ENCODE results near the gene FANCI.

The FANCI gene

DNA sequence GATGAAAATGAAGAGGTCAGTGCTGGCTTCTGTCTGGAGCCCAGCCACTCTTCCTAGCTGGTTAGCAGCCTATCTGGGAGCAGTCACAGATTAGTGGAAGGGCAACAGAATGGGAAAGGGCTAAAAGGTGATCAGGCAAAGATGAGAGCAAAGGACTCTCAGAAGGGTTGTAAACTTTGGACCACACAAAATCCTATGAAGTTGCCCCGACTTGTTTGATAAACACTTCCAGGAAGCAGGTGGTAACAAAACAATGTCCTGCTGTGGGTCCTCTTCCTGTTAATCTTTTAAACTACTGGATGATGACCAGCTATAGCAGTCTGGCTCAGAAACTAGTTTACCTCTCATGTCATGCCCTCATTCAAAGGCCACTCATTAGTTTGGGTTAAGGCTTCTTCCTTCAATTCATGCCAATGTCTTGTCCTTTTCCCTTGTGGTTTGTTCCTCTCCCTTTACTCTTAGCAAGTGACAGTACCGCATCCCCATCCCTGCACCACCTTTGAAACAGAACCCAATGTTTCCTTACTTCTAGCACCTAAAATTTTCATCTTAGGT lies 71.7 kb downstream of the FANCI start:
- no peak for TF ChIP-seq TCF12 (IDR thresholded peaks at IDR 0.05; ENCODE audit: low read depth)
- no peak for TF ChIP-seq FOXM1 (IDR thresholded peaks at IDR 0.05; ENCODE audit: borderline replicate concordance, low read depth)
- TF ChIP-seq TAF1 (IDR thresholded peaks at IDR 0.05; ENCODE audit: low read depth) = no peak
- TF ChIP-seq, protein P1, sequence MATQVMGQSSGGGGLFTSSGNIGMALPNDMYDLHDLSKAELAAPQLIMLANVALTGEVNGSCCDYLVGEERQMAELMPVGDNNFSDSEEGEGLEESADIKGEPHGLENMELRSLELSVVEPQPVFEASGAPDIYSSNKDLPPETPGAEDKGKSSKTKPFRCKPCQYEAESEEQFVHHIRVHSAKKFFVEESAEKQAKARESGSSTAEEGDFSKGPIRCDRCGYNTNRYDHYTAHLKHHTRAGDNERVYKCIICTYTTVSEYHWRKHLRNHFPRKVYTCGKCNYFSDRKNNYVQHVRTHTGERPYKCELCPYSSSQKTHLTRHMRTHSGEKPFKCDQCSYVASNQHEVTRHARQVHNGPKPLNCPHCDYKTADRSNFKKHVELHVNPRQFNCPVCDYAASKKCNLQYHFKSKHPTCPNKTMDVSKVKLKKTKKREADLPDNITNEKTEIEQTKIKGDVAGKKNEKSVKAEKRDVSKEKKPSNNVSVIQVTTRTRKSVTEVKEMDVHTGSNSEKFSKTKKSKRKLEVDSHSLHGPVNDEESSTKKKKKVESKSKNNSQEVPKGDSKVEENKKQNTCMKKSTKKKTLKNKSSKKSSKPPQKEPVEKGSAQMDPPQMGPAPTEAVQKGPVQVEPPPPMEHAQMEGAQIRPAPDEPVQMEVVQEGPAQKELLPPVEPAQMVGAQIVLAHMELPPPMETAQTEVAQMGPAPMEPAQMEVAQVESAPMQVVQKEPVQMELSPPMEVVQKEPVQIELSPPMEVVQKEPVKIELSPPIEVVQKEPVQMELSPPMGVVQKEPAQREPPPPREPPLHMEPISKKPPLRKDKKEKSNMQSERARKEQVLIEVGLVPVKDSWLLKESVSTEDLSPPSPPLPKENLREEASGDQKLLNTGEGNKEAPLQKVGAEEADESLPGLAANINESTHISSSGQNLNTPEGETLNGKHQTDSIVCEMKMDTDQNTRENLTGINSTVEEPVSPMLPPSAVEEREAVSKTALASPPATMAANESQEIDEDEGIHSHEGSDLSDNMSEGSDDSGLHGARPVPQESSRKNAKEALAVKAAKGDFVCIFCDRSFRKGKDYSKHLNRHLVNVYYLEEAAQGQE (IDR thresholded peaks at IDR 0.05; ENCODE audit: low read depth) = no peak
- no peak for TF ChIP-seq ZBTB7A (IDR thresholded peaks at IDR 0.05; ENCODE audit: low read depth)
- no peak for TF ChIP-seq YY1 (IDR thresholded peaks at IDR 0.05; ENCODE audit: low read depth)

- no peak for TF ChIP-seq TEAD4 (IDR thresholded peaks at IDR 0.05)
Observed at GRCh38 chr15:89316504-89316903, 72.7 kb downstream of the FANCI start.

GRCh38 chr15:89317186-89317720 lies 73.5 kb downstream of the FANCI start:
- TF ChIP-seq RAD21 (IDR thresholded peaks at IDR 0.05; ENCODE audit: low read depth) (no peak), YY1 (IDR thresholded peaks at IDR 0.05; ENCODE audit: low read depth) (no peak), EGR1 (IDR thresholded peaks at IDR 0.05) (no peak), TCF12 (IDR thresholded peaks at IDR 0.05; ENCODE audit: low read depth) (no peak), CEBPB (IDR thresholded peaks at IDR 0.05) (no peak), TAF1 (IDR thresholded peaks at IDR 0.05; ENCODE audit: low read depth) (no peak), EP300 (IDR thresholded peaks at IDR 0.05; ENCODE audit: borderline replicate concordance) (no peak), TEAD4 (IDR thresholded peaks at IDR 0.05) (no peak), ZBTB7A (IDR thresholded peaks at IDR 0.05; ENCODE audit: low read depth) (no peak), MAX (IDR thresholded peaks at IDR 0.05) (no peak), NFIC (IDR thresholded peaks at IDR 0.05) (no peak), CREB1 (IDR thresholded peaks at IDR 0.05; ENCODE audit: low read depth) (no peak), FOXM1 (IDR thresholded peaks at IDR 0.05; ENCODE audit: borderline replicate concordance, low read depth) (no peak)
- TF ChIP-seq, protein P2, sequence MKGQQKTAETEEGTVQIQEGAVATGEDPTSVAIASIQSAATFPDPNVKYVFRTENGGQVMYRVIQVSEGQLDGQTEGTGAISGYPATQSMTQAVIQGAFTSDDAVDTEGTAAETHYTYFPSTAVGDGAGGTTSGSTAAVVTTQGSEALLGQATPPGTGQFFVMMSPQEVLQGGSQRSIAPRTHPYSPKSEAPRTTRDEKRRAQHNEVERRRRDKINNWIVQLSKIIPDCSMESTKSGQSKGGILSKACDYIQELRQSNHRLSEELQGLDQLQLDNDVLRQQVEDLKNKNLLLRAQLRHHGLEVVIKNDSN (IDR thresholded peaks at IDR 0.05) = no peak
- TF ChIP-seq, protein P1 (IDR thresholded peaks at IDR 0.05; ENCODE audit: low read depth) = no peak

GRCh38 chr15:89319678-89320077 lies 75.9 kb downstream of the FANCI start:
- TF ChIP-seq EGR1 (IDR thresholded peaks at IDR 0.05) = no peak
- TF ChIP-seq CEBPB (IDR thresholded peaks at IDR 0.05) = no peak
- TF ChIP-seq TEAD4 (IDR thresholded peaks at IDR 0.05) = no peak
- no peak for TF ChIP-seq MAX (IDR thresholded peaks at IDR 0.05)
- no peak for TF ChIP-seq TAF1 (IDR thresholded peaks at IDR 0.05; ENCODE audit: low read depth)
- TF ChIP-seq, protein P1 (IDR thresholded peaks at IDR 0.05; ENCODE audit: low read depth) = no peak
- no peak for TF ChIP-seq ZBTB7A (IDR thresholded peaks at IDR 0.05; ENCODE audit: low read depth)
- no peak for TF ChIP-seq RAD21 (IDR thresholded peaks at IDR 0.05; ENCODE audit: low read depth)
- TF ChIP-seq YY1 (IDR thresholded peaks at IDR 0.05; ENCODE audit: low read depth) = no peak
- TF ChIP-seq CREB1 (IDR thresholded peaks at IDR 0.05; ENCODE audit: low read depth) = no peak
- TF ChIP-seq FOXM1 (IDR thresholded peaks at IDR 0.05; ENCODE audit: borderline replicate concordance, low read depth) = no peak
- TF ChIP-seq, protein P2 (IDR thresholded peaks at IDR 0.05) = no peak
- TF ChIP-seq EP300 (IDR thresholded peaks at IDR 0.05; ENCODE audit: borderline replicate concordance) = no peak
- no peak for TF ChIP-seq TCF12 (IDR thresholded peaks at IDR 0.05; ENCODE audit: low read depth)
- no peak for TF ChIP-seq NFIC (IDR thresholded peaks at IDR 0.05)
